Loucy (cell line): ENCODE results near the gene C5orf15.

Experiments used
- EZH2phosphoT487 ChIP-seq: fragments of 200-600 bp; IDR thresholded peaks from 2 replicates; pipeline ENCODE4 v1.6.1; 2018; ENCODE audit warnings: antibody characterized with exemption, mild to moderate bottlenecking, moderate library complexity, borderline replicate concordance
- TF ChIP-seq, protein P1 (sequence below): fragments of 200-600 bp; sonication (generic); conservative IDR thresholded peaks from 2 replicates; pipeline ENCODE4 v1.5.1; 2014; ENCODE audit warnings: mild to moderate bottlenecking, antibody characterized with exemption, low read length

GRCh38 chr5:133938929-133939328, 29.5 kb downstream of the C5orf15 start:
- TF ChIP-seq, protein P1, sequence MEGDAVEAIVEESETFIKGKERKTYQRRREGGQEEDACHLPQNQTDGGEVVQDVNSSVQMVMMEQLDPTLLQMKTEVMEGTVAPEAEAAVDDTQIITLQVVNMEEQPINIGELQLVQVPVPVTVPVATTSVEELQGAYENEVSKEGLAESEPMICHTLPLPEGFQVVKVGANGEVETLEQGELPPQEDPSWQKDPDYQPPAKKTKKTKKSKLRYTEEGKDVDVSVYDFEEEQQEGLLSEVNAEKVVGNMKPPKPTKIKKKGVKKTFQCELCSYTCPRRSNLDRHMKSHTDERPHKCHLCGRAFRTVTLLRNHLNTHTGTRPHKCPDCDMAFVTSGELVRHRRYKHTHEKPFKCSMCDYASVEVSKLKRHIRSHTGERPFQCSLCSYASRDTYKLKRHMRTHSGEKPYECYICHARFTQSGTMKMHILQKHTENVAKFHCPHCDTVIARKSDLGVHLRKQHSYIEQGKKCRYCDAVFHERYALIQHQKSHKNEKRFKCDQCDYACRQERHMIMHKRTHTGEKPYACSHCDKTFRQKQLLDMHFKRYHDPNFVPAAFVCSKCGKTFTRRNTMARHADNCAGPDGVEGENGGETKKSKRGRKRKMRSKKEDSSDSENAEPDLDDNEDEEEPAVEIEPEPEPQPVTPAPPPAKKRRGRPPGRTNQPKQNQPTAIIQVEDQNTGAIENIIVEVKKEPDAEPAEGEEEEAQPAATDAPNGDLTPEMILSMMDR: no peak
- TF ChIP-seq EZH2phosphoT487: no peak
